Measurements from ENCODE around the gene CACNA1E.

GRCh38 chr1:181559142-181559541 lies 75.8 kb downstream of the CACNA1E start:
- TF ChIP-seq CTCF (conservative IDR thresholded peaks at IDR 0.05; ENCODE audit: low read length) = no peak
- TF ChIP-seq EZH2phosphoT487 (IDR thresholded peaks at IDR 0.05; ENCODE audit: borderline replicate concordance) = no peak

Measured in Loucy (cell line).